Naive thymus-derived CD4-positive, alpha-beta T cell (primary cell): ENCODE data around the gene SHTN1. TPM values are rescaled to one million over a fixed set of nuclear protein-coding genes. Genes with fewer than 3 reads are reported as not detected.

Experiments used
- polyA plus RNA-seq, 2 donors: library from polyadenylated mRNA; unstranded; fragments of 300-500 nt; fragmentation: Illumina TruSeq; gene quantifications; one replicate each; pipeline ENCODE4 v1.2.3, GENCODE V29; 2021
- total RNA-seq, 6 experiments: library from RNA in 5 of 6; stranded (reverse) in 5 of 6; gene quantifications; 1 replicate in 5 of 6; 2 replicates in 1 of 6; pipeline ENCODE4 v1.2.3 and lab custom pipeline; 2021 to 2026

The SHTN1 gene
- total and polyA plus RNA-seq, 7 experiments from 2014 or later, result 0.07 to 18.3 (median 0.51) TPM; not detected in 1

Other genes starting within 250 kb of the SHTN1 start
- not detected for gene ENO4, start 155.7 kb downstream of the SHTN1 start, total RNA-seq
- not detected for gene ENO4, start 155.7 kb downstream of the SHTN1 start, polyA plus RNA-seq
- not detected for gene VAX1, start 133.1 kb upstream of the SHTN1 start, total RNA-seq
- not detected for gene VAX1, start 133.1 kb upstream of the SHTN1 start, polyA plus RNA-seq
- gene KCNK18, start 192.3 kb upstream of the SHTN1 start, total RNA-seq, result not detected
- not detected for gene KCNK18, start 192.3 kb upstream of the SHTN1 start, polyA plus RNA-seq
- gene SLC18A2, start 235.9 kb upstream of the SHTN1 start, total RNA-seq, result 1 to 10 TPM in 2 of 5 experiments, not detected in 3; 1.1 to 1.7 TPM
- 1 to 10 TPM in 1 of 2 donors, under 1 TPM in 1; 0.71 to 6.1 TPM for gene SLC18A2, start 235.9 kb upstream of the SHTN1 start, polyA plus RNA-seq